Stimulated activated CD4-positive, alpha-beta T cell treated with anti-CD3 and anti-CD28 coated beads, Interleukin-4, amount 100 ng/mL, for 24 hours (primary cell): ENCODE data around the gene TRIM8.

Experiments
- DNase-seq: peaks from one replicate; pipeline ENCODE4 v3.0.0-alpha.2; 2020

The TRIM8 gene

DNA sequence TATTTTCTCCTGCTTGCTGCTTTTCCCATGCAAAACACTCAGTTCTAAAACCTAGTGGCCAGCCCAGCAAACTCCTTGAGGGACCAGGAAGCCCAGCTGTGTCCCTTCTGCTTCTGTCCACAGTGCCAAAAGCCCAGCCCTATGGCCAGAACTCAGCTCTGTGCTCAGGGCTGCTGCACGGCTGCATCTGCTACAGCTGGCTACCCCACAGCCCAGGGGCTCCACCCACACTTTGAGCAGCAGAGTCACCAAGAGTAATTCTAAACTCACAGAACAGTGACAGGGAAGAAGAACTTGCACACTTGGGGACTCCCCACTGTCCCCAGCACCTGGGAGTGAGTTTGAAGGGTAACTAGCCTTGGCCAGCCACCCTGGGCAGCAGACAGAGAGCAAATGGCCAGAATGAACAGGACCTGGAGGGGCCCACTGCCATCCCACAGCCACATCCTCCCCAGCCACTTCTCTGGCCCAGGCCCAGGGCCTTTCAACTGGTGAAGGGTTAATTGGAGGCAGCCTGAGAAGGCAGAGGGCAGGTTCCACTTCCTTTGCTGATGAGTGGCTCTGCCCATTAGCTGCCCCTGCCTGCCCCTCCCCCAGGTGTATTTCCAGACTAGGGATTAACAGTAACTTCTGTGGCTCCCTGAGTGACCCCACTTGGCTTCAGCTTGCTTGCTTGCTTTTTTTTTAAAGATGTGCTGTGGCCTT, 28.1 kb upstream of the TRIM8 start:
- no peak for DNase-seq

DNA sequence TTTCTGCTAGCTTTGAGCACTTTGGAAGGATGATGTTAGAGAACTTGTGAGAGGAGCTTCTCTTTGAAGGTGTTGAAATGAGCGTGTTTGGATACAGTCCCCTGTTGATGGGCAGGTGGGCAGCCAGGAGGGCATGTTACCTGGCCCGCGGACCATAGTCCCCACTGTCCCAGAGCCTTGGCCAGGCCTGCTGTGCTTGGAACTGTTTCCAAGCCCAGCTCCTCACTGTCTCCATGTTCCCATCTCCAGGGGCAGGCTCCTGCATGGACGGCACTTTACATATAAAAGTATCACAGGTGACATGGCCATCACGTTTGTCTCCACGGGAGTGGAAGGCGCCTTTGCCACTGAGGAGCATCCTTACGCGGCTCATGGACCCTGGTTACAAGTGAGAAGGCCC, 27.2 kb upstream of the TRIM8 start:
- DNase-seq = no peak

DNA sequence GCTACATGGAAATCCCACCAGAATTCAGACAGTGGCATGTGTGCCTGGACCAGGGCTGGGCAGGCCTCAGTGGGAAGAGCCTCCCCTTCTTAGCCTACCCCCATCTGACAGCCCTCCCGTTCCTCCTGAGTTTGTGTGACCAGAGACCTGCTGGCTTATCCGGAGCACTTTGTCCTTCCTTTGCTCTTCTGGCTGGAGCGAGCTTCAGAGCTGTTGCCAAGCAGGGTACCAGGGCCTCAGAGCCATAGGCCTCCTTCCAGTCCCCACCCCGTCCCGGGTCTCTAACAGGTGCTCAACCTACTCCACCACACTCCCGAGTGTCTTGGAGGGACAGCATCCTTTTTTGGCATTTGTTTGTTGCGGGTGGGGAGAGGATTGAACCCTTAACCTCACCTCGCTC, 26.5 kb upstream of the TRIM8 start:
- DNase-seq = no peak

DNA sequence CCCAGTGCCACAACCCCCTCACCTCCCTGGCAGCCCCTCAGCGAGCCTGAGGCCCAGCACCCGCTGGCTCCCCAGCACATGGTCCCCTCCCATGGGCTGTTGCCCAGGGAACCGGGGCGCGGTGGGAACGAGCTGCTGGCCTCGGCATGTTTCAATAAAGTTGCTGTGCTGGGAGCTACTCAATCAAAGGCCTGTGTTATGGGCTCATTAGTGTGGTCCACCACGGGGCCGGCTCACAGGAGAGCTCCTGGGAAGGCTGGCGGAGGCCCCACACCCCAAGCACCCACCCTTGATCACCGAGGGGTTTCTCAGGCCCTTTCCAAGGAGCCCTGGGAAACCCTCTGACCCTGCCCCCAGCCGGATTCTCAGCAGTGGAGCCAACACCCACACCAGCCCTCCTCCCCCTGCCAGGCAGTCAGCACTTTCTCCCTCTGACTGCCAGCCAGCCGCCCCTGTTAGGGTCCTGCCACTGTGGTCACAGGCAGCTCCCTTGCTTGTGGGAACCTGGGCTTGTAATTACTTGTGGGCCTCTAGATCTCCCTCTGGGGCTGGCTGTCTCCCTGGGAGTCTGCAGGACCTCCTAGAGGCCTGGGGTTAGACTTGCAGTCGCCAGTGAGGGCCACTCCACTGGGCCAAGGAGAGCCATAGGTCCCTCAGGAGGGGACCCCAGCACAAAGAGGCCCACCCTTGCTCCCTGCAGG, 24.8 kb upstream of the TRIM8 start:
- no peak for DNase-seq

DNA sequence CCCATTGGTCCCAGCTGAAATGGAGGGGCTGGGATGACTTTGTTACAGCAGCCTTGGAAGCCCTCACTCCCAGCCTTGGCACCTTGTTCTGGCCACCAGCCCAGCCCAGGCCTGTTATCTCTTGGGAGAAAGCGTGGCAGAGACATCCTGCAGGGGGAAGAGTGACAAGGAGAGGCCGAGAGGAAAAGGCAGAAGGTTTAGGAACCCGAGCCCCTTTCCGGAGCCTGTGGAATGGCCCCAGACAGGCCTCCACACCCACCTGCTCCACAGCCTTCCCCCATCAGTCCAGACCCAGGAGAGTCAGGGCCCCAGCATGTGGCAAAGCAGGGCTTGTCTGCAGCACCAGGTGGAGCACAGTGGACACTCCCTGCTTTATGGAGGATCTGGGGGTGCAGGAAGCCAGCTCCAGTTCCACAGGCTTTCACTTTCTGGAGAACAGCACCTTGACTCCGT, 24.1 kb upstream of the TRIM8 start:
- DNase-seq = no peak

DNA sequence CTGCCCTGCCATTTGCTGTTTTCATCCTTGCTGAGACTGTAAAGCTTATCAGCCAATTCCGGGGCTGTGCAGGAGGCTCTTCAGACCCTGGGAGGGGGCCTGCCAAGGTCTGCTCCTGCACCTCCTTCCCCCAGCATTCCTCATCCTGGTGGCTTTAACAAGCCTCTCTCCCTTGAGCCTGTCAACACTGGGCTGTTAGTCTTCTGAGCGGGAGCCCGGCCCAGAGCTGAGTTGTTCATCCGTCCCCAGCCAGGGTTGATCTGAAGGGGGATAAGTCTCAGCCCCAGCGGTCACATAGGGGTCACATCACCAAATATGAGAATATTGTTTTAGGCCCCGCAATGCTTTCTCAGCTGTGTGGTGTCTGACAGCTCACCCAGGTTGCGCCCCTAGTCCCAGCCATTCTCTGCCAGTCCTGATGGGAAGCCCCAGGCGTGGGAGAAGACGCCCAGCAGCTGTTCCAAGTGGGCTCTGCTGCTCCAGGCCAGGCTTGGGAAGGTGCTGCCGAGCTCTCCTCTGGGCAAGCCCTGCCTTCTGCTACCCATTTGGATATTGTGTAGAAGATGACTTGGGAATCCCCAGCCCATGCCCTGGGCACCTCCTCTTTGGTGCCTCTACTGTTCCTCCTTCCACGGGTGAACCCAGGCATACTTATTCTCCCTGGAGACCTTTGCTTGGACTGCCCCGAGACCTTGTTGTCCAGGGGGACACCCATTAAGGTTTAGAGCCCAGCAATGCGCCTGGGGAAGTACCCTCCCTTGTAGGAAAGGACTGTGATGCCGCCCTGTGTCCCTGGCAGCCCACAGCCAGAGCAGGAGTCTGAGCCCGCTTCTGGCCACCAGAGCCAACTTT, 23.5 kb upstream of the TRIM8 start:
- no peak for DNase-seq

DNA sequence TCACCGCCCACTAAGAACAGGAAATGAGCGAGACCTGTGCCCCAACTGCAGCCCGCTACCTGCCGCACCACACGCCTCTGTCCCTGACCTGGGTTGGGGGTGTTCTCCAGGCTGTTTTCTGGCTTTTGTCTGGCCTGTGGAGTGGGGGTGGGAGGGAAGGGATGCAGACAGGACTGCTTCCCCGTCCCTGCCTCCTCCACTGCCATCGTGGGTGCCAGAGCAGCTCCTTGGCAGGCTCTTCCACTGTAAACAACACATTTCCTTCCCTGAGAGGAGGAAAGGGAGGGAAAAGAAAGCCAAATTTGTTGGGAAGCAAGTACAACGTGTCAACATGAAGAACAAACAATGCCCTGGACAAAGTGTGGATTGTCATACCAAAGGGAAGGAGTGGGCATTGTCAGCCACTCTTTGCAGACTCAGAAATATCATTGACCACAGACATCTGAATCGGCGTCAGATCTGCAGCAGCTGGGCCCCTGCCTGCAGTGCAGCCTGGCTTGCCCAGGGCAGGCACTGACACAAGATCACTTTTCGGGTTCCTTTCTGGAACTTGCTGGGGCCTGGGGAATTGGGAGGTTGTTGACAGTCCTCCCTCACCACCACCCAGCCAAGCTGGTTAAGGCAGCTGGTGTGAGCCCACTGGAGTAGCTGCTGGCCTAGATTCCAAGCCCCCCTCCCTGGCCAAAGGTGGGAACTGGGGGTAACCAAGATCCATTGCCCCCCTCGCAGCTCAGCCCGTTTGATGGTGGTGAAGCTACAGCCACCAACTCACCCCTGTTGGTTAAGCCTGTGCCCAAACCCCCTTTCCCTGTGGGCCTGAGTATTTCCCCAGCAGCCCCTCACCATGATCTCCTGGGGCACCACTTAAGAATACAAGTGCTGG, 22.6 kb upstream of the TRIM8 start:
- DNase-seq = no peak

DNA sequence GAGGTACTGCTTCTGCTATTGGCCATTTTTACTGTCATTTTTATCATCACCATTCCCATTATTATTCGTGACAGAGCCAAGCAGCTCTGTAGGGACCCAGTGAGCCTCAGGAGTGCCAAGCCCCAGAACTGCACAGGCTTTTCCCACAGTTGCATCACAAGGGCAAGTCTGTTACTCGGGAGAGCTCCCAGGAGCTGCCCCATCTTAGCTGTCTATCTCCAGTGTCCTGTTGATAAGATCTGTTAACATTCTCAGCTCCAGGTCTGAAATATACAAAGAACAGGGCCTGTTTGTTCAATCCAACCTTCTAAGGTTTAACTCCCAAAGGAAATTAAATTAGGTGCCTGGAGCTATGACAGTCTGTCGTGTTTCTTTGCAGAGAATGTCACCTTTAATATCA, 20.2 kb upstream of the TRIM8 start:
- DNase-seq = no peak

DNA sequence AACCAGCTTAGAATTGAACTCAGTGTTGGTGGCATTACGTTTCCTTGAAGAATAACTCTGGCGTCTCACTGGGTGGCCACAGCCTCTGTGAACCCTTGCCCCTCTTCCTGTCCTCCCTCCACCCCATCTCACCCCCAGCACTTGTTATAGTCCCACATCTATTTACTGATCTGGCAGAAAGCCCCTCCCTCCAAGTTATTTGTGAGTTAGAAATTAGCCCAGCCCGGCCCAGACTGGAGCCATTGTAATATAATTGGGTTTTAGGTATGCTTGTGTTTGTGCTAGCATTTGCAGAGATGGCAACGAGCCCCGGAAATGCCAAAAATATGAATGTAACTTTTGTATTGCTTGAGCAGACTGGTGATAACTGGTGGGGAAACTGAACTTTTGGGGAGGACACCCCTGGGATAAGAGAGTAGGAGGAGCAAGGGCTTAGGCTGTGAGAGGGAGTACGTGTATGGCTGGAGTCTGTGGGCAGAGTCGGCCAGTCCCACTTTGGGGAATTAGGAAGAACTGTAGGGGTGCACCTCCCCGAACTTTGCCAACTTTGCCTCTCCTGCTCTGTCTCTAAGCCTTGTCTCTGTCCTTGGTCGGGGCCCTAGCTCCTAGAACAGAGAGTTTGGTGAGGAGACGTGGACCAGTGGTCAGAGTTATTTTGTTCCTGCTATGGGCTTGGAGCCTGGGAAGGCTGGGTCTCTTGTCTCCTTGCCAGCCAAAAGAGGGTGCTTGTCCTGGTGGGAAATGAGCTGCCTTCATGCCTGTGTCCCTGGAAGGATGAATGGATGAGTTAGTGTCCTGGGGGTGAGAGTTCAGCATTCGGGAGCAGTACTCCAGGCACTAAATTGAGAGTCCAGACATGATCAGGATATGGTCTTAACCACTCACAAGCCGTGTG, 19.3 kb upstream of the TRIM8 start:
- DNase-seq = no peak

DNA sequence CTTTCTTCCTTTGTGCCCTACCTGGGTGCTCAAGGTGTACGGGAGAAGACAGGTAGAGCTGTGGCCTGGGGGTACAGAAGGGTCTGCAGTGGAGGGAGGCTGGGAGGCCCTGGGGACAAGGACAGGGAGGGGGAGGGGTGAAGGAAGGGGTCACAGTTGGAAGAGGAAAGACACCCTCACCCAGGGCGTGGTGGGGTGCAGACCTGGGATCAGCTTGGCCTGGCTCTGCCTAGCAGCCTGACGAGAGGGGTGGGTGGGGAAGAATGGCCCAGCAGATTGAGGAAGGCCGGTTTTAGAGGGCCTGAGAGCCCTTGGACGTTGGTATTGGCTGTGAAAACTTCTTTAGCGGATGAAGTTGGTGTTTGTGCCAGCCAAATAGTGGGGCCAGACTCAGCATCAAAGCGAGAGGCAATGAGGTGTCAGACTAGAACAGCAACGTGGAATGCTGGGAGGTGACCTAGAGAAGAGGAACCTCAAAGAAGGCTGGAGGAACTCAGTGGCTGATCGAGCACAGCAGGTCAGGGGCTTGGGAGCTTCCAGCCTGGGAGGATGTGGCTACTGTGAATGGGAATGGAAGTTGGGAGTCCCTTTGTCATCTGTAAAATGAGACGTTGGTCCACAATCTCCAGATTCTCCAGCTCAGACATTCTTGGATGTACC, 18.1 kb upstream of the TRIM8 start:
- DNase-seq = no peak

DNA sequence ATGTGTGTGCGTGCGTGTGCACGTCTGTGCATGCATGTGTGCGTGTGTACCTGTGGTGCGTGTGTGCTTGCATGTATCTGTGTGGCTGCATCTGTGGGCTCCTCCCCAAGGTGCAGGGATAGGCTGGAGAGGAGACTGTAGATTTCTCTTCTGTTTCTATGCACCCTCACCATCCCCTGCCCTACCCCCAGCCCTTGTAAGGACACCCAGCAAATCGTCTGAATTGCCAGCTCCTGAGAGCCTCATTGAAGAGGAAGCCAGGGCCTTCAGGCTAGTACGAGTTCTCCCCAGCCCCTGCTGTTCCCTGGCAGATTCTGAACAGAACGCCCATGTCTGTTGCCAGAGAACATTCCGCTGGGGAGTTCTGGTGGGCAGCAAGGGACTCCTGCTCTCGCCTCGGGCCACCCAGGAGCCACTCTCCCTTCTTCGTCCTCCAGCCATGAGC, 17.0 kb upstream of the TRIM8 start:
- DNase-seq = no peak

DNA sequence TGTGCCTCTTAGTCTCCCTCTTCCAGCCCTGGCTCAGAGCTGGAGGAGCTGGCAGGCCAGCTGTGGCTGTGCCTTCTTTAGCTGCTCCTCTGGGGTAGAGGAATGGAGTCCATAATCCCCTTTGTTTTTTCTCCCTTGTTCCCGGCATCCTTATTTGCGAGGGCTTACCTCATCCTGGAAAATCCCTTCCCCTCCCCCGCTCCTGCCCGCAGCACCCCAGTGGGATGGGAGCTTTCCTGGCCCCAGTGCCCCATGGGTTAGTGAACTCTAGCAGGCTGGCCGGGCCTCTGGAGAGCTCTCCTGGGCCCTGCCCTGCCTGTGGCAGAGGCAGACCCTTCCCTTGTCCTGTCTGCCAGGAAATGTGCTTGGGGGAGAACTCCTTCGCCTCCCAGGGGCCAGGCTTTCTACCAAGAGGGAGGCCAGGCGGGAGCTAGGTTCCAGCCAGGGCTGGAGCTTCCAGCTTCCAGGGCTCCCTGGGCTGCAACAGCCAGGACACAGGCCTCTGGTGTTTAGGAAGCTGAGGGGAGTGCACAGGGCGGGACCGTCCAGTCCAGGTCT, 16.5 kb upstream of the TRIM8 start:
- no peak for DNase-seq

DNA sequence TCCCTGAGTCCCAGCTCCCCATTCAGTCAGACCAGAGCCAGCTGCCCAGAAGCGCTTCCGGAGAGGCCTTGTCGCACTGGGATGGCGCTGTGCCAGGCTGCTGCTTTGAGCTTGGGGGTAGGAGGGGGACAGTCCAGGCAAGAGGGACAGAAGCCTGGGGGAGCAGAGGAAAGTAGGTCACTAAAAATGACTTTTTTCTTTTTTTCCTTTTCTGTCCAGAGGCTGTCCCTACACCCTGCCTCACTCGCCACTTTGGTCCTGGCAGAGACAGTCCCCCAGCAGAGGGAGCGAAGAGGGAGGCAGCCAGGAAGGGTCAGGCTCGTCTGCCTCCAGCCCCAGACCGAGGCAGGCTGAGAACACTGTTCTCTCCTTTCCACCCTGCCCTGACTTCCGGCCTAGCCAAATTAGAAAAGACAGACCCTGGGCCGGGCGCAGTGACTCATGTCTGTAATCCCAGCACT, 15.8 kb upstream of the TRIM8 start:
- DNase-seq = no peak

DNA sequence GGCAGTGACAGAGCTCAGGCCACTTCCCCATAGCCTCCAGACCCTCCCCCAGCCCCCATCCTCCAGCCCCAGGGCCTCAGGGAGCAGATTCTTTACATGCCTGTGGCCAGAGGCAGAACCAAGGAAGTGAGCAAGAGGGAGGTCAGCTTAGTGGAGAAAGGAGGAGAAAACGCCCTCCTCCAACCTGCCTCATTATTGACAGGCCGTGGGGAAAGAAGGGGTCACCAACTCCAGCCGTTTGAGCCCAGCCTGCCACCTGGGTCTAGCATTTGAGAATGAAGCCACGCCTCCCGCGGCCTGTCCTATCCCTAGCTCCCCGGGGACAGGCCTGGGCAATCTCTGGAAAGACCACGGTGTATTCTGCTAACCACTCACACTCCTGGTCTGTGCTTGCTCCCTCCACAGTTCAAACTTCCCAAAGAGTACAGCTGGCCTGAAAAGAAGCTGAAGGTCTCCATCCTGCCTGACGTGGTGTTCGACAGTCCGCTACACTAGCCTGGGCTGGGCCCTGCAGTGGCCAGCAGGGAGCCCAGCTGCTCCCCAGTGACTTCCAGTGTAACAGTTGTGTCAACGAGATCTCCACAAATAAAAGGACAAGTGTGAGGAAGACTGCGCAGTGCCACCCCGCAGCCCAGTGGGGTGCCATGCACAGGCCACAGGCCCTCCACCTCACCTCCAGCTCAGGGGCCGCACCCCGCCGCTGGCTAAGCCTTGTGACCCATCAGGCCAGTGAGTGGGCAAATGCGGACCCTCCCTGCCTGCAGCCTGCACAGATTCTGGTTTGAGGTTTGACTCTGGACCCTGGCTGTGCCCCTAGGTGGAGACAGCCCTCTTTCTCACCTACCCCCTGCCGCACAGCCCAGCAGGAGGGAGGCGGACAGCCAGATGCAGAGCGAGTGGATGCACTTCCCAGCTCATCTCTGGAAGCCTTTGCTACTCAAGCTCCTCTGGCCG, 14.3 kb upstream of the TRIM8 start:
- no peak for DNase-seq

DNA sequence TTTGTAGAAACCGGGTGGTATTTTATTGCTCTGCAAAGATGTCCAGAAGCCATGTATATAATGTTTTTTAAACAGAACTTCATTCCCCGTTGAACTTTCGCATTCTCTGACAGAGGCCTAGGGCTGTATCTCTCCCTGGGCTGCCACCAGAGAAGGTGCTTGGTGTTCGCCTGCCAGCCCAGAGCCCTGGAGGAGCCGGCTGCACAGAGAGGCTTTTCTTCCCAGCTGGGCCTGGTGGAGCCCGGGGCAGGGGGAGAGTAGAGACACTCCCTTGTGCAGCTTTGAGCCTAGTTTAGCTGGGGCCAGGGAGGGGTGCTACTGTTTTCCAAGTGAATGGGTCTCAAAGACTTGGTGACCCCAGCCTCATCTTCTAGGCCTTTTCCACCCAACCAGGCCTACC, 13.6 kb upstream of the TRIM8 start:
- no peak for DNase-seq

DNA sequence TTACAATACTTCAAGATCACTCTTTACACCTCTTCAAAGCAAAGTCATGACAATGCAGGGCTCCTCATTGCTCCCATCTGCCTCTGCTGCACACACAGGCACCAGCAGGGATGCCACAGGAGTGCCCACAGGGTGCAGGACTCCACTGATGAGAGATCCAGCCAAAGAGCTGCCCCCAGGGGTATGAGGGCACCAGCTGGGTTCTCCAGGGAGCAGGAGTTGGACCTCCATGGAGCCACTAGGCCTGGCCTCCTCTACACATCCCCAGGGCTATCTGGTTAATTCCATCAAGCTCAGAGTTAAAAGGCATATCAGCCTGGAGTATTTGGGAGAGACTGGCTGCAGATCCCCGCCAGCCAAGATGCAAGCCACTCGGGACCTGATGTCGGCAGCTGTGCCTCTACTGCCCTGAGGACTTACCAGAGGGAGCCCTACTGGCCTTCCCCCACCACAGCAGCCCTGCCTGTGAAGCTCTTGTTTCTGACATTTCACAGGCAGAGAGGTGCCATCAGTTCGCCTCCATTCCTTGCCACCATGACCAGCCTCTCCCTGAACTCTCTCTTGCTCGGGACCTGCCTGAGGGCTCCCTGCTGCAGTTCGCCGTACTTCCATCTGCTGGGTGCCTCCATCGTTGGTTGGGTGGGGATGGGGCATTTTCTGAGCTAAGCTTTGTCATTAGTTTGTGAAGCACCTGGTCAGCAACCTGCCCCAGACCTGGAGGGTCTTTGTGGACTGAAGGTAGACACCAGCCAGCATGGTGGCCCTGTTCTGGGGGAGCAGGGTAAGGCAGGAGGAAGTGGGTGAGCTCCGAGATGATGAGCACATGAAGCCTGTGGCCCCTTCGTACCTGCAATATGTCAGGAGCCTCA, 12.5 kb upstream of the TRIM8 start:
- no peak for DNase-seq

DNA sequence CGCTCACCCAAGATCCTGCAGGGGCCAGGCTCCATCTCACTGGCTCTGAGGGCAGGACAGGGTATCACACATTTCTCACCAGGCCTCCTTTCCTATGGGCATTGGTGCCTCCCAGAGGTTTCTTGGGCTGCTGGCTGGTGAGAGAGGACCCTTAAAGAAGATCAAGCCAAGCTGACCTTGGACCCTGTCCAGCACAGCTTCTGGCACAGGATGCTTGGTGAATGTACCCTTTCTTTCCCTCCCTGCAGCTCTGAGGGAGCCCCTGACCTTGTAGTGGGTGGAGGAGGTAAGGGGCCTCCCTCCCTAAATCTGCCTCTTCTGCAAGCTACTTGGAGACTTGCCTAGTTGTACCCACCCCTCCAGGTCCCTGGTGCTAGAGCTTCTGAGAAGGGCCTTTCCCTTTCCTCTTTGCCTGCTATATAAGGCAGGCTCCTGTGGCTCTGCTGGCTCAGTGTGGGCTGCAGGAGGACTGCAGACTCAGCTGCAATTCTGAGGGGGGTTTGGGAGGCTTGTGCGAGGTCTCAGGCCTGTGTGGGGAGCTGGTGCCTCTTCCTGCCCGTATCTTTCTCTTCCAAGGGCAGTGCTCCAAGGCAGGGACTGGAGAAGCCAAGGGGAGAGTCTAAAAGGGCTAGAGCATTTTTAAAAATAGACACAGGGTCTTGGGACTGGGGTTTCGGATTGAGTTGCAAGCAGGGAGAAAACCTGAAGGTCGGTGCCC, 11.7 kb upstream of the TRIM8 start:
- DNase-seq = no peak

DNA sequence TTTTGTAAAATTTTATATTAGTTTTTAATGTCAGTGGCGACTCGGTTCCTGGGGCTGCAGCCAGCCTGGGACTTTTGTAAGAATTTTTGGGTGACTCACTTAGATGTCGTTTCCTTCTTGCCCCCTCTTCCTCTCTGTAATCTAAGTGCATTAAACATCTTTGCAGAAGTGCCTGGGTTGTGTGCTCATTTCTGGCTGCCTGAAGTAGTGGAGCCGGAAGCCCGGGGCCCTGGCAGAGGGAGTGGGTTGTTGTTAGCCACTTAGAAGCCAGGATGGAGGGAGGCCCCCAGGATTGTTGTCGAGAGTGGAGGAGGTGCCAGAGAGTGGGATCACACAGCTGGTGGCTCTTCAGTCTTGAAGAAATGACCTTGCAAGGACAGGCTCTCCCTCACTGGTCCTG, 11.0 kb upstream of the TRIM8 start:
- peak; percentile 38 for DNase-seq
